ENCODE data around the gene TAF1B. TPM values are rescaled to one million over a fixed set of nuclear protein-coding genes. Genes with fewer than 3 reads are reported as not detected.

Gene TAF1B
- total RNA-seq, 1 donor from 2014 or later = 19.5 TPM

DNA sequence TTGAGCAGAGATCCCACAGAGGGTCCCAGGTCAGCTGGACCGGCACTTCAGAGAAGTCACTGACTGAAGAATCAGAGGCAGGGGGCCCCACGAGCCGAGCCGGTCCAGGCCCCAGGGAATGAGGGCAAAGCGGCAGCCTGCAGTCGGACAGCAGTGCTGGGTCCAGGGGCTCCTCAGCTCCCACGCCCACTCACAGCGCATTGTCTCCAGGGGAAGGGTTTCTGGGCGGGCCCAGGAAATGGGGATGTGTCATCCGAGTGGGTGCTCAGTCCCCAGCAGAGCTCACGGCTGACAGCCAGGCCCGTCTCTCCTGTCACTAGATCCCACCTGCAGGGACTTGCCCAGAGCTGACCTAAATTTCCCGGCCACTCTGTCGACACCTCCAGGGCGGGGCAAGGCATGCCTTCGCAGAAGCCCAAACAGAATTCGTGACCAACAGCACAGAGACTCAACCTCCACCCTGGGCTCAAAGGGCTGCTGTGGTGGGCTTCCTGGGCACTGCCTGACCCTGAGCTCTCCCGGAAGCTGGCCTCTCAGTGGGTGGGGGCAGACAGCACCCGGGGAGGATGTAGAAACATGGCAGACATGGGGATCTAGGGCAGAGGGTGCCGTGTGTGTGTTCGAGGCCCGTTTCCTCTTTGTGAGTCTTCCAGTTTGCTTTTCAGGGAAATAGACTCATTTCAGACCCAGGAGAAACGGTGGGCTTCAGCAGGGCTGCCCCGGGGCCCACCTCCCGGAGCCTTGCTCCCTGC is 42.1 kb upstream of the TAF1B start:
- Histone ChIP-seq H3K27ac (peak overlapping the region; percentile 60), H3K27me3 (no peaks in the 10 kb centered on the region), H3K9me3 (no peaks in the 10 kb centered on the region), H3K4me1 (peaks cover 13% of the 10 kb centered on the region), H3K4me3 (no peak overlapping the region), H3K36me3 (no peaks in the 10 kb centered on the region)
- intact Hi-C loops (cut with DNase I) = no loop called here
- DNase-seq (peak; percentile 88), ATAC-seq (peak; percentile 77)
- TF ChIP-seq, protein P1, sequence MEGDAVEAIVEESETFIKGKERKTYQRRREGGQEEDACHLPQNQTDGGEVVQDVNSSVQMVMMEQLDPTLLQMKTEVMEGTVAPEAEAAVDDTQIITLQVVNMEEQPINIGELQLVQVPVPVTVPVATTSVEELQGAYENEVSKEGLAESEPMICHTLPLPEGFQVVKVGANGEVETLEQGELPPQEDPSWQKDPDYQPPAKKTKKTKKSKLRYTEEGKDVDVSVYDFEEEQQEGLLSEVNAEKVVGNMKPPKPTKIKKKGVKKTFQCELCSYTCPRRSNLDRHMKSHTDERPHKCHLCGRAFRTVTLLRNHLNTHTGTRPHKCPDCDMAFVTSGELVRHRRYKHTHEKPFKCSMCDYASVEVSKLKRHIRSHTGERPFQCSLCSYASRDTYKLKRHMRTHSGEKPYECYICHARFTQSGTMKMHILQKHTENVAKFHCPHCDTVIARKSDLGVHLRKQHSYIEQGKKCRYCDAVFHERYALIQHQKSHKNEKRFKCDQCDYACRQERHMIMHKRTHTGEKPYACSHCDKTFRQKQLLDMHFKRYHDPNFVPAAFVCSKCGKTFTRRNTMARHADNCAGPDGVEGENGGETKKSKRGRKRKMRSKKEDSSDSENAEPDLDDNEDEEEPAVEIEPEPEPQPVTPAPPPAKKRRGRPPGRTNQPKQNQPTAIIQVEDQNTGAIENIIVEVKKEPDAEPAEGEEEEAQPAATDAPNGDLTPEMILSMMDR (IDR thresholded peaks at IDR 0.05) = no peak

DNA sequence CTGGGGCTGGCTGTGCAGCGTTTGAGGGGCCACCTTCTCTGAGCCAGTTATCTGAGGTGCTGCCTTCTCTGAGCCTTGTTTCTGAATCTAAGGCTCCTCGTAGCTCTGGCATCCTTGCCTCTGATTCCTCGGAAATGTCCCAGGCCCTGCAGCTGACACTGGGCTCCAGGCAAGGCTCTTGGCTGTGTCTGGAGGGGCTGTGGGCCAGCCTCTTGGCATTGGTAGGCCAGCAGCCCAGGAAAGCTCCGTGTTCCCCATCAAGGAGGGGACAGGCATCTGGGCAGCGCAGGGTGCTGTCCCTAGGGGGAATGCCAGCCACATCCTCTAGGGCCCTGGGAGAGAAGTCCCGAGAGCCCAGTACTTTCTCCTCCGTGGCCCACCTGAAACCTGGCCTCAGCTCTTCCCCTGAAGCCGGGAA is 40.7 kb upstream of the TAF1B start:
- intact Hi-C loops (cut with DNase I) = no loop called here
- Histone ChIP-seq H3K9me3 (no peaks in the 10 kb centered on the region), H3K27ac (no peak overlapping the region), H3K27me3 (no peaks in the 10 kb centered on the region), H3K4me1 (peaks cover 13% of the 10 kb centered on the region), H3K4me3 (no peak overlapping the region), H3K36me3 (no peaks in the 10 kb centered on the region)
- TF ChIP-seq, protein P1 (IDR thresholded peaks at IDR 0.05) = no peak
- ATAC-seq = no peak
- DNase-seq = no peak

DNA sequence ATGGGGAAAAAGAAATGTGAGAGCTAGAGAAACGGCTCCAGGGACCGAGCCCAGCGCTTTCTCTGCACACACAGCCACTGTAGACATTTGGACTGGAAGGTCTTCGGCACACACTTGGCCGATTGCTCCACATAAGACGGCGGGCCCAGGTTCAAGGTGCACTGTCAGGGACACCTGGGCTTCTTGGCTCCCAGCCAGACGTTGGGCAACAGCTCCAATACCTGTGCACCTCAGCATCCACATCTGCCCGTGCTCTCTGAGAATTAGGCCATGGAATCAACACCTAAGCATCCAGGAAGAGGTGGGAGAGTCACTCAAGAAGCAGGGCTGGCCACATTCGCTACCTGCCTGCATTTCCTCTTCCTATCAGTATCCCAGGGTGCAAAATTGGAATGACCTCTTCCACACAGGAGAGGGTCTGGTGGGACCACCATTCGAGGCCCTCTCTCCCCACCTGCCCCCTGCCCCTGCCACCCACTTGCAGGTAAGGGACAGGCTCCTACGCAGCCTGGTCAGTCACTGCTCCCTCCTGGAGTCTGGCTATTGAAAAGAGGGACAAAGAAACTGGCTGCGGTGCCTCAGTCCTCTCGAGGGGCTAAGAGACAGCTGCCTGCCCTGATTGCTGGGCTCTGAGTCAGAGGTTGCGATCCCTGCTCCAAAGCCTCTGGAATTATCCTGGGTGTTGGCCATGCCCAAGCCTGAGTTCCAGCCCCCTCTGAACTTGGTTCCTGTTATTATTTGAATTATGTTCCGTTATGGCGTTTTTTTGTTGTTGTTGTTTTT is 40.1 kb upstream of the TAF1B start:
- Histone ChIP-seq H3K27me3 (no peaks in the 10 kb centered on the region), H3K4me1 (peaks cover 13% of the 10 kb centered on the region), H3K4me3 (no peak overlapping the region), H3K36me3 (no peaks in the 10 kb centered on the region), H3K9me3 (no peaks in the 10 kb centered on the region), H3K27ac (no peak overlapping the region)
- DNase-seq (no peak), ATAC-seq (no peak)
- intact Hi-C loops (cut with DNase I) = no loop called here
- TF ChIP-seq, protein P1 (IDR thresholded peaks at IDR 0.05) = no peak

DNA sequence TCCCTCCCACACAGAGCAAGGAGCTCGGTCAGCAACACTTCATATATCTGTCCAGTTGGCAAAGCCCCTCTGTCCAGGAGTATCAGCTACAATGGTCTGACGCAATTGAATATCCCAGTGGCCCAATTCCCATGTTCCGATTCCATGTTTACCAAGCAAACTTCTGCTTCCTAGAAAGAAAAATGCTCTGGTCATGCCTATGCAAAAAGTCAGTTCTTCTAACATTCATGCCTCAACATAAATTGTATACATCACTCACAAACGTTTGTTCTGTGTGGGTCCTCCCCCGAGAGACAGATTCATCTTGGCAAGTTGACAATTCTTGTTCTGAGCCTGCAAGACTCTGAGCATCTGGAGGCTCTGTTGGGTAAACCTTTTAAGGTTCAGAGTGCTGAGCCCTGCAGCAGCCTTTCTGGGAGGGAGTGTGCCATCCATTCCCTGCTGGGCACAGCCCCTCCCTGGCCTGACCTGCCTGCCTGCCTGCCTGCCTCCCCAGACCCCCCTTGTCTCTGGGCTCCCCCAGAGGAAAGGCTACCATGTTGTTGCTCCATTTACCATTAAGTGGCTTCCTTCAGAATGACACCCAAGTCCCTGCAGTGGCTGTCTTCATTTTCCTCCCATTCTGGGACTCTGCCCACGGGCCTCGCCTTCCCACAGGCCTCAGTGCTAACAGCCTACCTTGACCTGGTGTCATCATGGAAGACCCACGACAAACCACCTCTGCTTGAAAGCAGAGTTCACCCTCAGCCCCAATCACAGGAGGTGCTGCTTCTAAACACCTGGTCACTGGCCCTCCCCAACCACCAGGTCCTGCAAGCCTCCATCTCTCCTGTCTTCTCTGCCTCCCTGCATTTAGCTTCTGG is 37.6 kb upstream of the TAF1B start:
- intact Hi-C loops (cut with DNase I) = no loop called here
- H3K9me3 ChIP-seq = no peaks in the 10 kb centered on the region
- TF ChIP-seq, protein P1 (IDR thresholded peaks at IDR 0.05) = no peak
- ATAC-seq (no peak), DNase-seq (no peak)
- H3K4me1 ChIP-seq = no peaks in the 10 kb centered on the region
- no peak overlapping the region for H3K4me3 ChIP-seq
- H3K27ac ChIP-seq = no peak overlapping the region
- no peaks in the 10 kb centered on the region for H3K36me3 ChIP-seq
- no peaks in the 10 kb centered on the region for H3K27me3 ChIP-seq

DNA sequence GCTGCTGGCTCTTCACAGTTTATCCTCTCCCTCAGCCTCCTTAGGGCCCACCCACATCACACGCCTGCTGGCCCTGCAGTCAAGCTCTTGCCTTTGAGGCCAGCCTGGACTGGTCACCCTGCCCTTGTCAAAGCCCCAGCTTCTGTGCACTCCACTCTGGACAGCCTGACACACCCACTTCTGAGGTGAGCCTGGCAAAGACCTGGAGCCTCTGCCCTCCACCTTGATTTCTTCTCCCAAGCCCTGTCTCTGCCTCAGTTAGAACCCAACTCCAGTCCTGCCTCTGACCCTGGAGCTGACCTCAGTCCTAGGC is 37.0 kb upstream of the TAF1B start:
- Histone ChIP-seq H3K27ac (no peak overlapping the region), H3K36me3 (no peaks in the 10 kb centered on the region), H3K4me3 (no peak overlapping the region), H3K27me3 (no peaks in the 10 kb centered on the region), H3K4me1 (no peaks in the 10 kb centered on the region), H3K9me3 (no peaks in the 10 kb centered on the region)
- TF ChIP-seq, protein P1 (IDR thresholded peaks at IDR 0.05) = no peak
- DNase-seq (no peak), ATAC-seq (no peak)
- intact Hi-C loops (cut with DNase I) = no loop called here
